DMS53 (cell line): ENCODE measurements around the gene ZNRF1.

Source experiments
- DNase-seq: peaks from one replicate; lab custom pipeline; 2025; lab: John Stamatoyannopoulos, UW

The ZNRF1 gene

DNA sequence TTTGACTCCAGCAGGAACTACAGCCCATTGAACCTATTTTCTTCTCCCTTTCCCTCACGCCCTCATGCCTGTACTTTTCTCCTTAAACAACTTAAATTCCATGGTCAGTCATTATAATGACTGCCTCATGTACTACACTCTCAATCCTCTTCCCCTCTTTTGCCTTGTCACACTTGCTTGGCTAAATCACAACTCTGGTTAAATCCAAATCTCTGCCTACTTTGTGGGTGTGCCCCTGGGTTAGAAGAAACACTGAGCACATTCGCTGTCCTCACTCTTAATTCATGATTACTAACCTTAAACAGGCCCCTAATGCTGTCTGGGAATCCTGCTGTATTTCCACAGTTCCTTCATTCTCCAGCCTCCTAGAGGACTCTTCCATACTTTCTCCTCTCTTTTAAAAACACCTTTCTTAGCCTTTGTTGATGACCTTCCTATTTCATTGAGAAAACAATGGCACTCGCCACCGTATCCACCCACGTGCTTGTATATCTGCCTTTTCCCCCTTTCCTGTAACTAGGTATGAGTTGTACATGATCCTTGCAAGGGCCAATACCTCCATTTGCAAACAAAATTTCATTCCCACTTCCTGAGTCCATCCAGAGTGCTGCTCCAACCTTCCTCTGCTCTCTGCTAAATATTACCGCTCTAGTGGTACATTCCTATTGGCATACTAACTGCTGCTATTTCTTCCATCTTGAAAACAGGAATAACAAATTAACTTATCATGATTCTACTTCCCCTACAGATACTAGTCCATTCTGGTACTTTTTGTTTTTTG lies 28.9 kb downstream of the ZNRF1 start:
- DNase-seq, result no peak

DNA sequence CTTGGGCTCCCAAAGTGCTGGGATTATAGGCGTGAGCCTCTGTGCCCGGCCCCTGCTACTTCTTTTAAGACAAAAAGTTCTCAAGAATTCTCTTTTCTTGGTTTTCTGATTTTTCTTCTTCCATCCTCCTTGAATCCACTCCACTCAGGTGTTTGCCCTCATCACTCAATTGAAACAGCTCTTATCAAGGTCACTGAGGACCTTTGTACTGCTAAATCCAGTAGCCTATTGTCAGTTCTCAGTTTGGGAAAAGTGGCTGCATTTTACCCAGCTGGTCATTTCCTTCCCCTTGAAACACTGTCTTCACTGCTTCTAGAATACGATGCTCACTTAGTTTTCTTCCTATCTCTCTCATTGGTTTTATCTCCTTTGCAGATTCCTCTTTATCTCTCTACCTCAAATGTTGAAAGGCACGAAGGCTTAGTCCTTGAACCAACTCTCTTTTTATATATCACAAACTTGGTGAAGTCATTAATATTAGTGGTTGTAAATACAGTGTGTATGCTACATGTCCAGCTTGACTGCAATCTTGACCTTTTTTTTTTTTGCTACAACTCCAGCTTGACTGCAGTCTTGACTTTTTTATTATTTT lies 29.8 kb downstream of the ZNRF1 start:
- no peak for DNase-seq

DNA sequence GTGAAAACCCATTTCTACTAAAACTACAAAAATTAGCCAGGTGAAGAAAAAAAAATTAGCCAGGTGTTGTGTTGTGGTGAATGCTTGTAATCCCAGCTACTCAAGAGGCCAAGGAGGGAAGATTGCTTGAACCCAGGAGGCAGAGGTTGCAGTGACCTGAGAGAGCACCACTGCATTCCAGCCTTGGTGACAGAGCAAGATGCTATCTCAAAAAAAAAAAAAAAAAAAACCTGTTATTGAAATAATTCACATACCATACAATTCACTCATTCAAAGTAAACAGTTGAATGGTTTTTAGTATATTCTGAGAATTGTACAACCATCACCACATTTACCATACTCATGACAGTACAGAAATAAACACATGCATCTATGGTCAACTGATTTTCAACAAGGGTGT lies 31.0 kb downstream of the ZNRF1 start:
- no peak for DNase-seq

DNA sequence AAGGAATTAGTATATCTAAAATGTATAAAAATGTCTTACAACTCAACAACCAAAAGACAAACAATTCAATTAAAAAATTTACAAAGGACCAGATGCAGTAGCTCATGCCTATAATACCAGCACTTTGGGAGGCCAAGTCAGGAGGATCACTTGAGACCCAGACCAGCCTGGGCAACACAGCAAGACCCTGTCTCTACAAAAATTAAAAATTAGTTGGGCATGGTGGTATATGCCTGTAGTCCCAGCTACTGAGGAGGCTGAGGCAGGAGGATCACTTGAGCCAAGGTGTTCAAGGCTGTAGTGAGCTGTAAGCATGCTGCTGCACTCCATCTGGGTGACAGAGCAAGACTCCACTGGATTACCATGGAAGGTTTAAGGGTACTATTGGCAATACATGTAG lies 33.8 kb downstream of the ZNRF1 start:
- DNase-seq, result no peak

DNA sequence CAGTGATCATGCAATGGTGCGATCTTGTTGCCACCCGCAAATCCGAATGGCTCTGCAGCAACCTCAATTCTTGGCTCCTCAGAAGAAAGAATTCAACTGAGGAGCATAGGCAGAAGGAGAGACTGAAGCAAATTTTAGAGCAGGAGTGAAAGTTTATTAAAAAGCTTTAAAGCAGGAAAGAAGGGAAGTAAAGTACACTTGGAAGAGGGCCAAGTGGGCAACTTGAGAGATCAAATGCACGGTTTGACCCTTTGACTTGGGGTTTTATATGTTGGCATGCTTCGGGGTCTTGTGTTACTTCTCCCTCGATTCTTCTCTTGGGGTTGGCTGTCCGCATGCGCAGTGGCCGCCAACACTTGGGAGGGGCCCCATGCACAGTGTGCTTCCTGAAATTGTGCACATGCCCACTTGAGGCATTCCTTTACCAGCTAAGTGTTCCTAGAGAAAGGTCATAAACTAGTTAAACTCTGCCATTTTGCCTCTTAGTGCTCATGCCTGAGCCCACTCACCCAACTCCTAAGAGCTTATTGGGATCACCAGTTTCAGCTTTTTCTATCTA lies 36.7 kb downstream of the ZNRF1 start:
- no peak for DNase-seq

DNA sequence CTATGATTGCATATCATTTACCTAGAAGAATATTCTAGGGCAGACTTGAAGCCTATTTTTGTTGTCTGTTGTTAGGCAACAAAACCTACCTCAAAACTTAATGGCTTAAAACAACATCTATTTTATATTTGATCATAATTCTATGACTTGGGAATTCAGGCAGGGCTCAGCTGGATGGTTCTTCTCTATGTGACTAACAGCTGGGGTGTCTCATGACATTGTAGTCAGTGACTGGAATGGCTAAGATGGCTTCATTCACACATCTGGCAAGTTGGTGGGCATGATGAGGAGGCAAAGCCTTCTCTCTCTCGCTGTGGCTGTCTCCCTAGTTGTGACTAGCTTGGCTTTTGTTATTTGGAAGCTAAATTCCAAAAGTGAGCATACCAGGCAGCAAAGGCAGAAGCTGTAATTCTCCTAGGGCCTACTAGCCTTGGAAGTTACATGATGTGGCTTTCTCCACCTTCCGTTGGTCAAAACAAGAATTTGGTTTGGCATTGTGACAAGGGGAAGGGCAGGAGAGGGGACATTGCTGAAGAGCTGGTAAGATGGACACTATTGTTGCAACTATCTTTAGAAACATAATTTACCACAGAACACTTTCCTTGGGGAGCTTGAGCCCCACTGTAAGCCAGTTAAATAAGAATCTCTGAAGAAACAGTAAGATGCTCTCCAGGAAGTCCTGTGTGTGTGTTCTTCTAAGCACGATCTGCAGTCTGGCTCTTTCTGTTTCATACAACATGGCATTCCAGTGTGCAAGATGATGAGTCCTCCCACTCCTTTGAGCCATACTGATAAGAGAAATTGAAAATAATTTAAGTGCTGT lies 39.4 kb downstream of the ZNRF1 start:
- no peak for DNase-seq

DNA sequence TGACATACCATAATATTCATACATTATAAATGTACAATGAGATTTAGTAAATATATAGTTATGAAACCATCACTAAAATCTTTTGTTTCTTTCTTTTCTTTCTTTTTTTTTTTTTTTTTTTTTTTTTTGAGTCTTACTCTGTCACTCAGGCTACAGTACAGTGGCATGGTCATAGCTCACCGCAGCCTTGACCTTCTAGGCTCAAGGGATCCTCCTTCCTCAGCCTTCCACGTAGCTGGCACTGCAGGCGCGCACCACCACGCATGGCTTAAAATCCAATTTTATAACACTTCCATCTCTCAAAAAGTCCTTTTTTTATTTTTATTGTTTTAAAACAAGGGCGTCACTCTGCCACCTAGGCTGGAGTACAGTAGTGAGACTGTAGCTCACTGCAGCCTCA lies 41.1 kb downstream of the ZNRF1 start:
- no peak for DNase-seq

DNA sequence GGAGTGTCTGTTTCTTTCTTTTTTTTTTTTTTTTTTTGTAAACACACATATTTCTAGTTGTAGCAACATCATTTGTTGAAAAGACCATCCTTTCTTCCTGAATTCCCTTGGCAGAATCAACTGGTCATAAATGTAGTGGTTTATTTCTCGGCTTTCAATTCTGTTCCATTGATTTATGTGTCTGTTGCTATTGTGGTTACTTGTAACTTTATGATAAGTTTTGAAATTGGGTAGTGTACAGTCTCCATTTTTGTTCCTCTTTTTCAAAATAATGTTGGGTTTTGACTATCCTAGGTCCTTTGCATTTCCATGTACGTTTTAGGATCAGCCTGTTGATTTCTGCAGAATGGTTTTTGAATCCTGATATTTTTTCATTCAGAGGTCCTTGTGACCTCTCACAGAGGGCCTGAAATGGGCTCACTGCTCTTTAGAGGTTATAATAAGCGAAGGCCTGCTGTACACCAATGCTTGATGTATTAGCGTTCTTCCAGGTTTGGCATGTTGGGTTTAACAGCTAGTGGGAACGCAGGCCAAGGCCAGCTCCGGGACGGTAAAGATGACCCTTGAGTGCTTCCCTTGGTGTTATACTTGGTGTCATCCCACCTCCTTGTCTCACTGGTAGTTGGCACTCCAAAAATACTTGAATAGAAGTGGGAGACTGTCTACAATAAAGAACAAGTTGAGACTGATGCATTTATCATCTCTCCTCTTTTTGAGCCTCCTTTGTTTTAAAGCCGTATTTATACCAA lies 43.8 kb downstream of the ZNRF1 start:
- DNase-seq, result no peak

DNA sequence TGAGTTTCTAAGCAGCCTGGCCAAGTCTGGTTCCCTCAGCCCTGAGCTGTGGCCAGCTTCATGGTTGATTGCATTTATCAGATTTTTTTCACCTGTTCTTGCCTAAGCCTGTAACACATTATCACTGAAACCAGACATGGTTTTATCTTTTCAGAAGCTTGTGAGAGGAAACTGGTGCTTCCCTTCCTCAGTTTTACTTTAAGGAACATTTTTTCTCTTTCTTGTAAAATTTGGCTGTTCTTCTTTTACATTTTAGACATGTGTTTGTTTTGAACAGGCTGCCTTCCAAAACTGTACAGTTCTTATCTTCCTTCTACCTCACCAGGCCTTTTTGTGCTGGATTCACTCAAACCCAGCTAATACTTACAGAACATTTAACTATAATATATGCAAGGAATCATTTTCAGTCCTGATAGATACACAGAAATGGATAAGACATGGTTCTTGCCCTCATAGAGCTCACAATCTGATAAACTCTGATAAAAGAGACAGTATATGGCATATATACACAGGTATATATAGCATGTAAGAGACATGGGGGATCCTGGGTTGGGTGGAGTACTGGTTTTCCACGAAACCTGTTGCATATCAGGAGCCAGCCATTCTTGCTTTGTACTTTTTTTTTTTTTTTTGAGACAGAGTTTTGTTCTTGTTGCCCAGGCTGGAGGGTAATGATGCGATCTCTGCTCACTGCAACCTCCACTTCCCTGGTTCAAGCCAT lies 44.5 kb downstream of the ZNRF1 start:
- DNase-seq, result peak; percentile 14

DNA sequence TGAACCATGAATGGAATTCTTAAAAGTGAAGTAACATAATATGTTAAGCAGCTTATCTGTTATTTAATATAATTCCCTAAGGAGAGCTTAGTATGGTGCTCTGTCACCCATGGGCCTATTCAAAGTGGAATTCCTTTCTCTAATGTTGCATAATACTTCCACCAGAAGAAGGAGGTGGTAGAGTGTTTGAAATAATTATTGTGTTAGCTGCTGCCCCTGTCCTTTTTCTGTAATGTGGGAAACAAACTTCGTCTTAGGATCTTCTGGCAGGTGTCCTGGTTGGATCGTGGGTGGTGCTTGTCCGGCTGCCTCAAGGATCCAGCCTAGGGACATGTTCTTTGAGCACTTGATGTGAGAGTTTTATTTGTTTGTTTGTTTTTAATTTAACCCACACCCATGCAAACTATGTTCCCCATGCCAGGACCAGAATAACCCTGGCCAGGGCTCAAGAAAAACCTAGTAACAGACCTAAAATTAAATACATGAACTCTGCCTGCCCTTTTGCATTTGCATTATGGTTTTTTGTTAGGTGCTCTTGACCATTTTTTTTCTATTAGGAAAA lies 46.1 kb downstream of the ZNRF1 start:
- DNase-seq, result no peak

DNA sequence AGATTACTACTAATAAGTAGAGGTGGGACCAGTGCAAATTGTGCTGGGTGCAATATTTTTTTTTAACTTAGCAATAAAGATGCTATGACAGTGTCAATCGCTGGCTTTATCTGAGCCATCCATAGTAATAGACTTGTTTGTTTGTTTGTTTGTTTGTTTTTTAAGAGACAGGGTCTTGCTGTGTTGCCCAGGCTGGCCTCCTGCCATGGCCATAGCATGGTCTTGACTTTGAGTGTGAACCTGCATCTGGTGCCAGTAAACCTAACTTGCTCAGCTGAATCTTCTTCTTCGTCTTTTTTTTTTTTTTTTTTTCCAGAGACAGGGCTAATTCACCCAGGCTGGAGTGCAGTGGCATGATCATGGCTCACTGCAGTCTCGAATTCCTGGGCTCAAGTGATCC lies 46.6 kb downstream of the ZNRF1 start:
- no peak for DNase-seq

DNA sequence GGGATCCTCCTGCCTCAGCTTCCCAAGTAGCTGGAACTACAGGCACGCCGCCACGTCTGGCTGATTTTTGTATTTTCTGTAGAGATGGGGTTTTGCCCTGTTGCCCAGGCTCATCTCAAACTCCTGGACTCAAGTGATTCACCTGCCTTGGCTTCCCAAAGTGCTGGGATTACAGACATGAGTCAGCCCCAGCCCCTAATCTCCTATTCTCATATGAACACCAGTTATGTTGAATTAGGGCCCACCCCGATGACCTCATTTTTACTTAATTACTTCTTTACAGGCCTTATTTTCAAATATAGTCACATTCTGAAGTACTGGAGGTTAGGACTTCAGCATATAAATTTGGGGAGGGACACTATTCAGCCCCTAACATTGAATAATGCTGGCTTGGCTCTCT lies 49.2 kb downstream of the ZNRF1 start:
- DNase-seq, result no peak

DNA sequence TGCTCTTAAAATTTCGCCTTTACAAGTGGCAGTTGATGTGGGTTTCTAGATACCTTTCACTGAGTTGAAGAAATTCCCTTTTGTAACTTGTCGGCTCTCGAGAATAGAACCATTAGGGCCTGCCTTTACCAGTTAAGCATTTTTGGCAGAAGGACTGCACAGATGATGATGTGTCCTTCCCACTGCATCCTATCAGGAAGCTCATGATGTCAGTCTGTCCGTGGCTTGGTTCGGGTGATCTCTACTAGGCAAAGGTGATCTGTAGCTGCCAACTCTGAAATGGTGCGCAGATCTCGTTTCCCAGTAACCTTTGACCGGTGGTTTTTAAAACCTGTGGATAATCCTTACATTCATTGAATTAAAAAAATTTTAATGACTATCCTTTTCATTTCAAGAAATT lies 49.7 kb downstream of the ZNRF1 start:
- no peak for DNase-seq

DNA sequence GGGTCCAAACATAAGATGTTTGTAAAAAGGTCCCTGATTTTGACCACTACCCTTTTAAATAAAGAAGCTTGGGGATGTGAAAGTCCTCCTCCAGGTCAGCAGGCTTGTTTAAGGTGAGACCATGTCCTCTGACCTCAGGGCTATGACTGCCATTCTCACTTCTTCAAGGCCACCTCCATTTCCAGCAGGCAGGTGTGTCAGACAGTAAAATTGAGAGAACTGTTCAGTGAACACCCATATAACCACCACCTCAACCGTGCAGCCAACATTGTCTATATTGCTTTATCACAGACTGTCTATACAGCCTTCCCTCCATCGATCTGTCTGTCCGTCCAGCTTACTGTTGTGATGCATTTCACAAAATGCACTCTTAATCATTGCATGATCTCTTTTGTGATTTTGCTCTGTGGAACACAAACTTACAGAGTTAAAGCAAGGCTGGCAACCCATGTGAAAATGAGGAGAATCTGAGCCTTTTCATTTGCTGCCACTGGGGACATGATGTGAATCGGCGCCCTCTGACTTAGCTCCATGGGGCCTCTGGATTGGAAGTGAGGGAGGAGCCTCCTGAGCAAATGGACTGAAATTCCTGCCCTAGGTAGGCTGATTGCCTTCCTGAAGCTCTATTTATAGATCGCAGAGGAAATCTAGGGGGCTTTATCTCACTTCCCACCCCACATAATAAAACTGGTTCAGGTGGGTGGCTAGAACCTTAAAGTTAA lies 53.8 kb downstream of the ZNRF1 start:
- peak; percentile 16 for DNase-seq

DNA sequence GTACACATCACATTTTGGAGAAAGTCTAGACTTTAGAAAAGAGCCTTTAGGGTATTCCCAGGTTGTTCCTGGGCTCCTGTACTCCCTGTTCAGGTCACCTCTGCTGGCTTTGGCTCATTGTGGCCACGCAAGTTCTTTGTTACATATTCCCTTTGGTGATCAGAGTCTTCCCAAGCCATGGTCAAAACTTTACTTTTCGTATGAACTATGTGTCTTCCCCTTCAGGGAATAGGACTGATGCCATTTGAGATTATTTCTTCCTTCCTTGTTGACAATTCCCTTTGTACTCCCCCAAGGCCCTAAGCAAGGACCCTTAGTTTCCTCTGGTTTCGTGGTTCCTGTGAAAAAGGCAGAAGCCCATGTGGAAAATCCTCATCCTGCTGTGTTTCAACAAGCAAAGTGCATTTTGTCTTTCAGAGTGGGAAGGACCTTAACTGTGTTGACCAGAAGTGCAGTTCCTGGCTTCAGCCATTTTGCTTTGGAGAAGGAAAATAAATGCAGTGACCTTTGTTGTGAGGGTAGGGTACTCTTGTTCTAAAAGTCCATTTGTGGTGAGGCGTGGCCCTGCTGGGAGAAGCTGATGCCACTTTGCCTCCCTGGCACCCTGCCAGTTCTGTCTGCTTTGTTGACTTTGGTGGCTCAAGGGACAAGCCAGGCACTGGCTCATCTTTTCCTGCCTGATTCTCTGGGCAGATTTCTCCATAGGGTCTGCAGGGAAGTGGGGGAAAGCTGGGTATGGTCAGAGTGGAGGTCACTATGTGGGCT lies 55.1 kb downstream of the ZNRF1 start:
- peak; percentile 85 for DNase-seq

DNA sequence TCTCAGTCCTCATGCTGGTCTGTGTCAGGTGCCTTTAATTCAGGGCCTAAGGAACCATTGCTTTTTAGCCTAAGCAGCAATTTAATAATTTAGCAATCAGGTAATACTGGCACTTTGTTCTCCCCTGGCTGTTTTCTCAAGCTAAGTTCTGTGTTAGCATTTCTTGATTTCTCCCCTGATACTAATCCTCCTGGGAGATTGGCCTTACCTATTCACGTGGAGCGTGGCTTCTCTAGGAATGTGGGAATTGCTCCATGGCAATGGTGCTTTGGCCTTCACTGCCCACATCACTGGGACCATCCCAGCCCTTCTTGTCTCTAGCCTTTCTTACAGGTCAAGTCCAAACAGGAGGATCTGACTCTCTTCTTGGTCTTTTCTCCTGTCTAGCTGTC lies 55.7 kb downstream of the ZNRF1 start:
- no peak for DNase-seq

DNA sequence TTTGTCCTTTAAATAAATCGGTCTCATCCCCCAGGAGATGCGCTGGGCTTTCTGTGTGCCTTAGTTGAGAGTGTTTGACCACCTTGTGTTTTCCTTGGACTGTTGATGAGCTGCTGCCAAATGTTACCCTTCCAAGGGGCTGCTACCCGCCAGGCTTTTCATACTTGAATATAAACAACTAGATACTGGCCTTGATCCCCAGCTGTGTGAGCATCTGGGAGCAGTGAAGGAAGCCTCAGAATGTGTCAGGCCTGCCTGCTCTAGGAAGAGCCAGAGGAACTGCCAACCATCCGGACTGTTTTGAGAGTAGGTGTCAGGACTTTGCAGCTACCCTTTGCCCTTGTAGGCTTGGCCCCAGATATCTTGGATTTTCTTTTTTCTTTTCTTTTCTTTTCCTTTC lies 60.0 kb downstream of the ZNRF1 start:
- no peak for DNase-seq

DNA sequence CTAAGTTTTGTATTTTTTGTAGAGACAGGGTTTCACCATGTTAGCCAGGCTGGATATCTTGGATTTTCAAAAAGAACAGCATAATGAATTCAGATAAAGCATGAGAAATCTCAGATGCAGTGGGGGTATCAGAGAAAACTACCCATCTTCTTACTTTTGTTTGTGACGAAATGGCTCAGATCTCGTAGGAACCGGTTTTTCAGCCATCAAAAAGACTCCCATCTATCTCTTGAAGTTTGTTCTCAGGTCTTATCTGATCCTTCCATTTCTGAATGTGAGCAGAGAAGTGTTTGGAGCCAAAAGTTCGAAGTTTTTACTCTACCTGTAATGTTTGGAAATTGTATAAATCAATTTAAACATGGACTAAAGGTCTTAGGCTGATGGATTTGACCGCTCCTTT lies 60.6 kb downstream of the ZNRF1 start:
- DNase-seq, result no peak

DNA sequence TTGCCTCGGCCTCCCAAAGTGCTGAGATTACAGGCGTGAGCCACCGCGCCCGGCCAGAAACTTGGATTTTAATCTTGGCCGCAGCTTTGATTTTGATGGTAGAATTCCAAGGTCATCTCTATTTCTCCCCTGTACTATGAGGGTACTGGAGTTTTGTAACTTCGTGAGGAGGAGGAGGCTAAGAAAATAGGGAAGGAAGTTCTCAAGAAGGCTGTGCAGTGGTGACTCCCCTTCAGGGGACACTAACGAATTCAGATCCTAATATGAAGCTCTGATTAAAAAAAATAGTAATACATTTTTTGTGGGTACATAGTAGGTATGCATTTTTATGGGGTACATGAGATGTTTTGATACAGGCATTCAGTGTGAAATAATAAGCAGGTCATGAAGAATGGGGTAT lies 61.9 kb downstream of the ZNRF1 start:
- DNase-seq, result no peak

DNA sequence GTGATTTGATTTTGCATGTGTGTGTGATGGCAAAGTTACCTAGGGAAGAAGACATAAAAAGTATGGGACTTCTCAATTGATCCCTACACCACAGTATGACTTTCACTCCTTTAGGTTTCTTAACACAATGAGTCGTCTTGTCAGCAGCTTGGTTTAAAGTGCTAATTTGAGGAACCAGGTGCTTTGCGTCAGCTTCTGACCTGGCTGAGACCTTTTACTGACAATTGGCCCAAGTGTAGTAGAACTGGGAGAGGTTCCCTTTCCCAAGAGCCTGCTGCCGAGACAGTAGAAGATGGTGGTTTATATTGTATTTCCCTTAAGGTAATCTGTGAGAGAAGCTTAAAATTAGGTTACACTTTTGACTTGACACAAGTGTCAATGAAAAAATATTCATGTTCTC lies 62.8 kb downstream of the ZNRF1 start:
- DNase-seq, result no peak
